GM19351 (cell line): ENCODE data around the gene UBASH3B.
A peak's percentile ranks its signal among the peaks of the same experiment; 100 is the strongest.

ENCODE experiments used
- ATAC-seq: cut with Tn5 transposase; IDR thresholded peaks from one replicate; pipeline ENCODE4 v1.9.1; 2021; ENCODE audit warnings: mild to moderate bottlenecking, moderate library complexity; ENCODE audit not compliant: unreplicated experiment

UBASH3B gene

GRCh38 chr11:122749005-122749687 lies 93.6 kb downstream of the UBASH3B start:
- ATAC-seq = peak; percentile 82

GRCh38 chr11:122750049-122750448 lies 94.5 kb downstream of the UBASH3B start:
- no peak for ATAC-seq

DNA sequence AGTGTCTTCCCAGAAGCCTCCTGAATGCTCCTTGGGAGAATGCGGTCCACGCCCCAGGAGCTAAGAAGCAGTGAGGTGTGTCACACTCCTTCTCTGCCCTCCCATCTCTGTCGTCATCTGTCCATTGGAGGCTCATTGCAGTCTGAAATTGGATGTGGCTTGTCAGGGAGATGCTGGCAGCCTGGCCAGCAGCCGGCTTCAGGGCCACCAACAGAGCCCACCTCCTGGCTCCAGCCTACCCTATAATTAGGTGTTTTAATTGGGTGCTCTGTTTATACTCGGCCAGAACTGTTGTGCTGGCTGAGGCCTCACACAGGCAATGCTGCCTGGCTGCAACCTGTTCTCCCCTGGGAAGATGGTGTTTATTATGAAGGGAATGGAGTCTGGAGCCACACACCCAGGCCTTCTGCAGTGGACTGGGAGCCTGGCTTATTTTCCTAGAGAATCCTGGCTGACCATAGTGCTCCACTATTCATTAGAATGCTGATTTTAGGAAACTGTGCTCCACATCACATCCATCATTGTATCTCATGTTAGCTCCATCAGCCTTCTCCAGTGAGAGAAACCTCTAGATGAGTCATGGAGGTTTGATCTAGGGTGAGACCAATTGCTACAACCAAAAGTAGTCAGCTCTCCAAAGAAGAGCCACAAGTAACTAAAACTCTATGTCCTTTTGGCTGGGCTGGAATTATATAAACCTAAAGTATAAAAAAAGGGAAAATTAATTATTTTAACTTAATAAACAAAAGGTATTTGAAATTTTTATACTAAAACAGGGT lies 96.0 kb downstream of the UBASH3B start:
- ATAC-seq = no peak

GRCh38 chr11:122754028-122754427 lies 98.5 kb downstream of the UBASH3B start:
- no peak for ATAC-seq

GRCh38 chr11:122754553-122755322 lies 99.2 kb downstream of the UBASH3B start:
- ATAC-seq = peak; percentile 45

DNA sequence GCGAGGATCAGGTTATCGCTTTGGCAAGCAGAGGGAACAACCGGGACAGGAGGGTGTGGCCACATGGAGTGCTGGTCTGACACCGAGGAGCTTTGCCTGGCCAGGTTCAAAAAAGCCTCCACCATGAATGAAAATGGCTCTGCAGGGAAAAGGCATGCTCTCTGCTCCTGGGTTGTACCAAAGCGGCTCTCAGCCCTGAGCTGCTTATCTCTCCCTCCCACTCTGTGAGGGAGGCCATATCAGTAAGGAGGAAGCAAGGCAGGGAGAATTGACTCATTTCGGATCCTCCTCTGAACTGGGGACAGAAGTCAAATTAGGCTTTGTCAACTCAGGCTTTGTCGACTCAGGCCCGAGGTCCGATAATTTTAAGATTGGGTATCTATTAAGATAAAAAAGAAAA lies 99.9 kb downstream of the UBASH3B start:
- ATAC-seq = no peak

DNA sequence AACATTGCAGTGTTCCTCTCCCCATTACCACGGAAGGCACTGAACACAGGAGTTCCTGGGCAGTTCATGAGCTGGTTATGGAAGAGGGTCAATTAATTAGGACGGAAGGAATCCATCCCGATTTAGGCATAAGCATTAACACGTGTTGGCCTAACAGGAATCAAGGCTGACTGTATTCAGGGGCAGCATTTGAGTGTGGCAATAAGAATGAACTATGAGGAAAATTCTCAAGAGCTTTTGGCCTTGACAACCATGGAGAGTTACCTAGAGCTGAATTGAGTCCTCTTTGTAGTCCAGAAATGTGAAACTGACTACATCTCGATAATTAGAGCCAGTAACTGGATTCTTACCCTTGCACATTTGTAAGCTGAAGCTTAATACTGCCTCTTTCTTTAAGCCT lies 100.4 kb downstream of the UBASH3B start:
- no peak for ATAC-seq

- peak; percentile 86 for ATAC-seq
These were observed 100.9 kb downstream of the UBASH3B start for GRCh38 chr11:122756417-122756816.

DNA sequence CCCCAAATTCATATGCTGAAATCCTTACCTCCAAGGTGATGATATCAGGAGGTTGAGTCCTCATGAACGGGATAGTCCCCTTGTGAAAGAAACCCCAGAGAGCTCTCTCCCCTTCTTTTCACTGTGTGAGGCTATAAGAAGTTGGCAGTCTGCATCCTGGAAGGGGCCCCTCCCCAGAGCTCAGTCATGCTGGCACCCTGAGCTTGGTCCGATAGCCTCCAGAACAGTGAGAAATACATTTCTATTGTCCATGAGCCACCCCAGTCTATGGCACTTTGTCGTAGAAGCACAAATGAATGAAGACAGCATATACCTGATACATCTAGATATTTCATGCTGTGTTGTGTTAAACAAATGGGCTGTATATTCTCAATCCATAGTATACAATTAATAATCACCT lies 101.7 kb downstream of the UBASH3B start:
- no peak for ATAC-seq

- no peak for ATAC-seq
These were observed 102.8 kb downstream of the UBASH3B start for GRCh38 chr11:122758339-122758738.

DNA sequence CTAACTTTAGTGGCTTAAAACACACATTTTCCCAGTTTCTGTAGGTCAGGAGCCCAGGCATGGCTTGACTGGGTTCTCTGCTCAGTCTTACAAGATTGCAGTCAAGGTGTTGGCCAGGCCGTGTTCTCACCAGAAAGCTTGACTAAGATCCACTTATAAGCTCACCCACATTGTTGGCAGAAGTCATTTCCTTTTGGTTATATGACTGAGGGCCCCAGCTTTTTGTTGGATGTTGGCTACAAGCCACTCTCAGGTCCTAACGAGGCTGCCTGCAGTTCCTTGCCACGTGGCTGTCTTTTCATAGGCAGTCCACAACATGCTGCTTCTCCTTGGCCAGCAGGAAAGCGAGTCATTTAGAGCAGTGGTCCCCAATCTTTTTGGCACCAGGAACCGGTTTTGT lies 103.5 kb downstream of the UBASH3B start:
- no peak for ATAC-seq

- no peak for ATAC-seq
These were observed 107.6 kb downstream of the UBASH3B start for GRCh38 chr11:122763108-122763507.

- ATAC-seq = no peak
These were observed 109.0 kb downstream of the UBASH3B start for GRCh38 chr11:122764371-122765090.

DNA sequence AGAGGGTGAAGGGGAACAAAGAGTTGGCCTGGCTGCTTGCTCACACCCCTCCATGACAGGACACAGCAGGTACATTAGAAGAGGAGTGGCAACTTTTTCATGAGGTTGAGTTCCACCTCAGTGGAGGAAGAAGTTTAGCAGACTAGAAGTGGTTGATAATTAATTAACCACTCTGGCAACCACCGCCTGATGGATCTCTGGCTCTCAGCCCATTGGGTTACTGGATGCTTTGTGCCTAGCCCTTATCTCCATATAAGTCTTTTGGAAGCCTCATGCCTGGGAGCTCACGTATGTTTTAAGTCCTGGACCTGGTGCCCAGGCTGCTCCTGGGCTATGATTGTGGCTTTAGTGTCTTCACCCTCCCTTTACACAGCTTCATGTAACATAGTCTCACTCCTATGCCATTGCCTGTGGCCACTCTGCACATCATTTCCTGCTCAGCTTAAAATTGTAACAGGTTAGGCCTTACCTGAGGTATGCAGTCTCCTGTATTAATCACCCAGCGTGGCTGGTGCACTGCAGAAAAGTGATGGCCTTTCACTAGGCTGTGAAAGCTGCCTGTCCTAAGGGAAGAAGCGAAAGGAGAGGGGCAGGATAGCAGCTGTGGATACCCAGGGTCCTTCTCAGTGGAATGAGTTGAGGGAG lies 110.1 kb downstream of the UBASH3B start:
- no peak for ATAC-seq

DNA sequence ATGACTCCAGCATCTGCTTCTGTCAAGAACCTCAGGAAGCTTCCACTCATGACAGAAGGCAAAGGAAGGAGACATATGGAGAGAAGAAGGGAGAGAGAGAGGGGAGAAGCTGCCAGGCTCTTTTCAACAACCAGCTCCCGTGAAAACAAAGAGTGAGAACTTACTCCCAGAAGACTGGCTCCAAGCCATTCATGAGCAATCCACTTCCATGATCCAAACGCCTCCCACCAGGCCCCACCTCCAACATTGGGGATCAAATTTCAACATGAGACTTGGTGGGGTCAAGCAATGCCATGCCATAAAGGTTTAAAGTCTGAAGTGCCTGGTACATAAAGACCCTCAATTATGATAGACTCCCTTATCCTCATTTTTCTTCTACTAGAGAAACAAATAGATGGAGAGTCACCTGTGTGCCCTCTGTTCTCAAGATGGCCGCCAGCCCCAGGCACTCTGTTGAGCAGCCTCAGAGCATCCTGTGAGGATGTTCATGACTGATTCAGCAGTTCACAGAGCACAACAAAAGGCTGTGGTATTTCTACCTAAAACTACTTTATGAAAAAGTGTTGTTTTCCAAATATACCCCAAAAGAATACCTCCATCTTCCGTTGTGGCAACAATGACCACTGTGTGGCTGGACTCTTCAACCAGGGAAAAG lies 113.7 kb downstream of the UBASH3B start:
- no peak for ATAC-seq

DNA sequence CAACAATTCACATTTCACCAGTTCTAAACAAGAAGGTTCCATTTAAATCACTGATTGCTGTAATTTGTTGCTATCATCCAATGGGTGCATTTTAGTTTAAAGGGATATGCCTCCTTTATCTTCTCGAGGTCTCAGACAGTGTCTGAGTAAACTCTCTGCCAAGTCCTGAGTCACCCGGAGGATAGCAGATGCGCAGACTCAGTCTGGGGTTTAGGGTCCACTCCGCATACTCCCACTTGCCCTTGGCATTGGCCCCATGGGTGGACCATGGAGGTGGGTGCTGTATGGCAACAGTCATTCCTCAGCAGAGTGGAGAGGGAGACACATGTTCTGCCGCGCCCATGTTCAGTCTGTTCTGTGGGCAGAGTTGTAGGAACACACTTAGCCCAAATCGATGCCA lies 117.4 kb downstream of the UBASH3B start:
- no peak for ATAC-seq

GRCh38 chr11:122773781-122774266 lies 118.3 kb downstream of the UBASH3B start:
- no peak for ATAC-seq

DNA sequence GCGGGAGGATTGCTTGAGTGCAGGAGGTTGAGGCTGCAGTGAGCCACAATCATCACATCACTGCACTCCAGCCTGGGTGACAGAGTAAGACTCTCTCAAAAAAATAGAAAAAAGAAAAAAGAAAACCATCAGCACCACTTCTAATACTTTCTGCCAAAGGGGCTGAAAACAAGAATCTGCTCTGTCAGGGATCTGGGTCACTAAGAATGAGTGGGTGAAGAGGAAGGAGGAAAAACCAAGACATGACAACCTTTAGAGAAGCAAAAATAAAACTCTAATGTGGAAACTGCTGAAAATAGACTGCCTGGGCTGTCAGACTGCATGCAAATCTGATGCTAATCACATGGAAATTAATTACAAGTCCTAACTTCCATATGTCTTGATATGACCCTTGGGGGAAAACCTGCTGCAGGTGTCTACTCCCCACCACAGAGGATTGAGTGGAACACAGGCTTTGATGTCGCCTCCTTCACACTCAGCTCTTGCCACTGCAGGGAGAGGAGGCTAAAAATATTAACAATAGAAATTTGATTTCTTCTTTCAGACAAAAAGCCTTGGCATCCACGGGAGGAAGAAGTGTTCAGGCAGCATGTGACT lies 120.3 kb downstream of the UBASH3B start:
- ATAC-seq = no peak

DNA sequence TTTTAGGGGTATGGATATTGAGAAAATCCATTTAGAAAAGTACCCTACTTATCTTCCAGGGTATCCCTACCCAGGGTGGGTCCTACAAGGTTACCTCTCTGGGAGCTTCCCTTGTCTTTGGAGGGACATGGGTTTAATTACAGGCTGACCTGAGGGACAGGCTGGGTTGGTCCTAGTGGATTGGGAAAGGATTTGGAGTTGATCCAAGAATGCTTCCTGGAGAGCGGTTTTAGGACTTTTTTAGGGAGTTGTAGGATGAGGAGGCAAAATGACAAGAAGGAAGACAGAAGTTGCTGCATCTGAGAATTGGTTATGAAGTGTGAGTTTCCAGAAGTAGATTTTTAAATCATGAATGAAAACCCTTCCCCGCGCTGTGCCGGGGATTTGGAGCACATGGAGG lies 121.0 kb downstream of the UBASH3B start:
- no peak for ATAC-seq

- ATAC-seq = no peak
These were observed 121.8 kb downstream of the UBASH3B start for GRCh38 chr11:122777343-122777742.
